Tibial artery (tissue), 4 donors: ENCODE results near the gene CEACAM19.
A peak's percentile ranks its signal among the peaks of the same experiment; 100 is the strongest.
"Not testable (repeated sequence)": the region's sequence is repeated elsewhere in the genome, so short reads cannot be mapped to it uniquely, and the experiment has no call there.

Source experiments
- DNase-seq, 2 donors: peaks; one replicate each; pipeline ENCODE4 v3.0.0-alpha.2; 2019
- H3K27ac ChIP-seq, 2 donors: fragments of 200-600 bp; sonication (generic) in 1 of 2; 1 replicate in 1 of 2; 2 replicates in 1 of 2; pipeline ENCODE4 v1.5.1; 2018 to 2019; ENCODE audit warnings: mild to moderate bottlenecking in 1 of 2
- H3K27me3 ChIP-seq, 2 donors: fragments of 200-600 bp; sonication (generic) in 1 of 2; one replicate each; pipeline versions ENCODE4 v1.5.1 to v1.6.0; 2016 to 2019
- H3K36me3 ChIP-seq, 3 donors: fragments of 200-600 bp; sonication (generic) in 2 of 3; one replicate each; pipeline ENCODE4 v1.5.1; 2016 to 2019; ENCODE audit warnings: mild to moderate bottlenecking in 2 of 3
- H3K4me1 ChIP-seq, 4 donors: fragments of 200-600 bp; sonication (generic) in 2 of 4; 1 replicate in 3 of 4; 2 replicates in 1 of 4; pipeline ENCODE4 v1.5.1; 2016 to 2019
- H3K4me3 ChIP-seq, 2 donors: fragments of 200-600 bp; sonication (generic) in 1 of 2; 1 replicate in 1 of 2; 2 replicates in 1 of 2; pipeline ENCODE4 v1.5.1; 2018 to 2019; ENCODE audit warnings: mild to moderate bottlenecking in 2 of 2
- H3K9me3 ChIP-seq, 3 donors: fragments of 200-600 bp; sonication (generic) in 1 of 3; one replicate each; pipeline ENCODE4 v1.5.1; 2016 to 2019
- intact Hi-C: fragments of 100-400 bp; cut with DNase I; formaldehyde crosslinking; loops from one replicate; pipeline ENCODE4 v1.15.0; 2023; ENCODE audit warnings: low total_unique reads
- TF ChIP-seq, protein P1 (sequence below), 2 experiments: fragments of 200-600 bp in 1 of 2; fragments of 450-650 bp in 1 of 2; IDR thresholded peaks; one replicate each; pipeline ENCODE4 v1.5.1; 2017 to 2019; ENCODE audit warnings: antibody characterized with exemption in 2 of 2, mild to moderate bottlenecking in 1 of 2, moderate library complexity in 1 of 2

The CEACAM19 gene

DNA sequence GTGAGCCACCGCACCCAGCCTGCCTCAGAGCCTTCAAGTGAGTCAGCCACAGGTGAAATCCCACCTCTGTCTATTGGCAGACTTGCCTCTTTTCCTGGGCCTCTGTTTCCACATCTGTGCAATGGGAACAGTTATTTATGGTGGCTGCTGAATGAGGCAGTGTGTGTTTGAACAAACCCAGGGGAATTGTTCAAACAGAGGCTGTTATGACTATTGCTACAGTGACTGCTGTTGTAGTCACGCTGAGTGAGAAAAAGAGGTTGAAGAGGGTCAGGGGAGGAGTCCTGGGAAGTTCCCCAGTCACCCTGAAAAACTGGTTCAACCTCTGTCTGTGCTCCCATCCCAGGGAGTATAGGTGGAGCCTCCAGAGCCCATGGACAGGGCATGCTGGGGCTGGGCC, at the start of gene CEACAM19:
CEACAM19 (plus strand) TSS at position 83 of the 400 bp plus-strand sequence. CDS start 450 bp downstream, outside the sequence.
- H3K4me3 ChIP-seq, result no peak within 1 kb of the TSS
- intact Hi-C loops, result no loop called here

DNA sequence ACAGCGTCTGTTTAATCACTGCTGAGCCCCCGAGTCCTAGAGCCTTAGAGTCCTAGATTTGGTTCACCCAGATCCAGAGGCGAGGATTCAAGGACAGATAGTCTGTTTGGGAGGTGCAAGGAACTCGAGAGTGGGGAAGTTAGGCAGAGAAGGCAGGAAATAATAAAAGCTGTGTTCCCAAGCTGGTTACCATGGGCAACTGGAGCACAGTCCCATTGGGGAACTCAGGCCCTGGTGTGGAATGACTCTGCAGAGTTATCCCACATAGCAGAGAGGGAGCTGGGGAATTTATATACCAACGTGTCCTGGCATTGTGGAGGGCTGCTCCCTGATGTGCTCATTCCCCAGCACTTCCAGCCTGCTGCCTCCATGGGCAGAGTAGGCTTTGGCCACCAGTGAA, 48.2 kb upstream of the CEACAM19 start:
- Histone ChIP-seq H3K36me3 (no peaks in the 10 kb centered on the region), H3K27me3 (no peaks in the 10 kb centered on the region), H3K4me1 (peaks cover 0 to 7% (median 3%) of the 10 kb centered on the region in 4 donors), H3K4me3 (no peak overlapping the region), H3K27ac (no peak overlapping the region), H3K9me3 (no peaks in the 10 kb centered on the region)
- TF ChIP-seq, protein P1, sequence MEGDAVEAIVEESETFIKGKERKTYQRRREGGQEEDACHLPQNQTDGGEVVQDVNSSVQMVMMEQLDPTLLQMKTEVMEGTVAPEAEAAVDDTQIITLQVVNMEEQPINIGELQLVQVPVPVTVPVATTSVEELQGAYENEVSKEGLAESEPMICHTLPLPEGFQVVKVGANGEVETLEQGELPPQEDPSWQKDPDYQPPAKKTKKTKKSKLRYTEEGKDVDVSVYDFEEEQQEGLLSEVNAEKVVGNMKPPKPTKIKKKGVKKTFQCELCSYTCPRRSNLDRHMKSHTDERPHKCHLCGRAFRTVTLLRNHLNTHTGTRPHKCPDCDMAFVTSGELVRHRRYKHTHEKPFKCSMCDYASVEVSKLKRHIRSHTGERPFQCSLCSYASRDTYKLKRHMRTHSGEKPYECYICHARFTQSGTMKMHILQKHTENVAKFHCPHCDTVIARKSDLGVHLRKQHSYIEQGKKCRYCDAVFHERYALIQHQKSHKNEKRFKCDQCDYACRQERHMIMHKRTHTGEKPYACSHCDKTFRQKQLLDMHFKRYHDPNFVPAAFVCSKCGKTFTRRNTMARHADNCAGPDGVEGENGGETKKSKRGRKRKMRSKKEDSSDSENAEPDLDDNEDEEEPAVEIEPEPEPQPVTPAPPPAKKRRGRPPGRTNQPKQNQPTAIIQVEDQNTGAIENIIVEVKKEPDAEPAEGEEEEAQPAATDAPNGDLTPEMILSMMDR (IDR thresholded peaks at IDR 0.05), result no peak
- intact Hi-C loops, result no loop called here
- peak in 1 of 2 donors; percentile 32 for DNase-seq

More for the DNA sequence above, at the start of gene CEACAM19:
- peaks cover 0 to 13% (median 0%) of the 10 kb centered on the region in 3 donors for H3K36me3 ChIP-seq
- H3K4me1 ChIP-seq, result no peaks in the 10 kb centered on the region
- no peak within 1 kb of the TSS for H3K27ac ChIP-seq
- H3K27me3 ChIP-seq, result no peaks in the 10 kb centered on the region
- TF ChIP-seq, protein P1 (IDR thresholded peaks at IDR 0.05), result no peak
- no peak for DNase-seq
- H3K9me3 ChIP-seq, result no peaks in the 10 kb centered on the region

DNA sequence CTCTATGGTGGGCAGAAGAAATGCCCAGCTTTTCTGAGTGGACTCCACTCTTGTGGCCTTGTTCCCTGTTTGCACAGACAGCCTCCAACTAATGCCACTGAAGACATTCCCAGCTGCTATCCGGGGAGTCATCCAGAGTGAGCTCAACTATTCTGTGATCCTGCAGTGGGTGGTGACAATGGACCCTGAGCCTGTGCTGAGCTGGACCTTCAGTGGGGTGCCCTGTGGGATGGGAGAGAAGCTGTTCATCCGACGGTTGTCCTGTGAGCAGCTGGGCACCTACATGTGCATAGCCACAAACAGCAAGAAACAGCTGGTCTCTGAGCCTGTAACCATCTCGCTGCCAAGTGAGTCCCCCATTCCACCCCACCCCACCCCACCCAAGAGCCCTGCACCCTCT, 47.7 kb upstream of the CEACAM19 start:
- Histone ChIP-seq H3K4me1 (peaks cover 0 to 7% (median 3%) of the 10 kb centered on the region in 4 donors), H3K36me3 (no peaks in the 10 kb centered on the region), H3K4me3 (no peak overlapping the region), H3K9me3 (no peaks in the 10 kb centered on the region), H3K27ac (no peak overlapping the region), H3K27me3 (no peaks in the 10 kb centered on the region)
- intact Hi-C loops, result no loop called here
- TF ChIP-seq, protein P1 (IDR thresholded peaks at IDR 0.05), result no peak
- DNase-seq, result no peak

- Histone ChIP-seq H3K27me3 (no peaks in the 10 kb centered on the region), H3K4me3 (no peak overlapping the region), H3K9me3 (no peaks in the 10 kb centered on the region), H3K27ac (no peak overlapping the region), H3K4me1 (peaks cover 0 to 7% (median 3%) of the 10 kb centered on the region in 4 donors), H3K36me3 (no peaks in the 10 kb centered on the region)
- TF ChIP-seq, protein P1 (IDR thresholded peaks at IDR 0.05), result no peak
- no peak for DNase-seq
- intact Hi-C loops, result no loop called here
Measured at GRCh38 chr19:44624840-44625354, 46.4 kb upstream of the CEACAM19 start.

GRCh38 chr19:44625637-44626036, 45.6 kb upstream of the CEACAM19 start:
- H3K27ac ChIP-seq, H3K4me1 ChIP-seq, H3K36me3 ChIP-seq, DNase-seq, H3K4me3 ChIP-seq, H3K9me3 ChIP-seq, intact Hi-C loops, H3K27me3 ChIP-seq: not testable (repeated sequence)

DNA sequence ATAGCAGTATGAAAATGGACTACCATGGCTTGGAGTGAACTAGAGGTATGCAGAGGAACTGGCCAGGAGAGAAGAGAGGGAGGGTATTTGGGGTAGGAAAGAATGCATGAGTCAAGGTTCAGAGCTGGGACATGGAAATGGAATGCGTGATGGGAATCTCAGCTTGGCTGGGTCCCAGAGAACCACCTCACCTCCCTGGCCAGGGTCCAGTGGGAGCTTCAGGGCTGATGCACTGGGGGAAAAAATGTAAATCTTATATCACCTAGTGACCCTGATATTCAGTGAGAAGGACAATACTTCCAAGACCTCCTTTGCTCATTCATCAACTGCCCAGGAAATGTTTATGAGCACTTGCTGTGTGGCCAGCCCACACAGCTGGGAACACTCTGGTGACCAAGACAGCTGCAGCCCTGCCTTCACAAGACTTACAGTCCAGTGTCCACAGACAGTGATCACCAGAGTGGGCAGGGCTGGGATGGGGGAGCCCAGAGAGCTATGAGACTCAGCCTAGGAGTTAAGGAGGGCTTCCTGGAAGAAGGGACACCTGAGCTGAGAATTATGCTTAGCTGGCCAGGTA, 45.1 kb upstream of the CEACAM19 start:
- Histone ChIP-seq H3K9me3 (no peaks in the 10 kb centered on the region), H3K4me1 (peaks cover 0 to 7% (median 3%) of the 10 kb centered on the region in 4 donors), H3K27ac (no peak overlapping the region), H3K27me3 (no peaks in the 10 kb centered on the region), H3K4me3 (no peak overlapping the region), H3K36me3 (no peaks in the 10 kb centered on the region)
- no peak for DNase-seq
- intact Hi-C loops, result no loop called here
- TF ChIP-seq, protein P1 (IDR thresholded peaks at IDR 0.05), result no peak
